ENCODE data around the gene ITPRID2. TPM values are rescaled to one million over a fixed set of nuclear protein-coding genes. Genes with fewer than 3 reads are reported as not detected.

Gene ITPRID2
- total RNA-seq, 2 donors from 2014 or later = 141 to 323 TPM

GRCh38 chr2:181848261-181848886, 43.2 kb upstream of the ITPRID2 start:
- Histone ChIP-seq H3K27me3 (no peaks in the 10 kb centered on the region), H3K36me3 (no peaks in the 10 kb centered on the region), H3K4me3 (no peak overlapping the region), H3K4me1 (no peaks in the 10 kb centered on the region), H3K9ac (ENCODE audit: low read depth in 2 of 2, low read length in 2 of 2) (no peak overlapping the region), H3K27ac (no peak overlapping the region), H3K9me3 (no peaks in the 10 kb centered on the region)
- intact Hi-C loops (cut with DNase I) = no loop called here
- DNase-seq = no peak
- TF ChIP-seq, protein P1, sequence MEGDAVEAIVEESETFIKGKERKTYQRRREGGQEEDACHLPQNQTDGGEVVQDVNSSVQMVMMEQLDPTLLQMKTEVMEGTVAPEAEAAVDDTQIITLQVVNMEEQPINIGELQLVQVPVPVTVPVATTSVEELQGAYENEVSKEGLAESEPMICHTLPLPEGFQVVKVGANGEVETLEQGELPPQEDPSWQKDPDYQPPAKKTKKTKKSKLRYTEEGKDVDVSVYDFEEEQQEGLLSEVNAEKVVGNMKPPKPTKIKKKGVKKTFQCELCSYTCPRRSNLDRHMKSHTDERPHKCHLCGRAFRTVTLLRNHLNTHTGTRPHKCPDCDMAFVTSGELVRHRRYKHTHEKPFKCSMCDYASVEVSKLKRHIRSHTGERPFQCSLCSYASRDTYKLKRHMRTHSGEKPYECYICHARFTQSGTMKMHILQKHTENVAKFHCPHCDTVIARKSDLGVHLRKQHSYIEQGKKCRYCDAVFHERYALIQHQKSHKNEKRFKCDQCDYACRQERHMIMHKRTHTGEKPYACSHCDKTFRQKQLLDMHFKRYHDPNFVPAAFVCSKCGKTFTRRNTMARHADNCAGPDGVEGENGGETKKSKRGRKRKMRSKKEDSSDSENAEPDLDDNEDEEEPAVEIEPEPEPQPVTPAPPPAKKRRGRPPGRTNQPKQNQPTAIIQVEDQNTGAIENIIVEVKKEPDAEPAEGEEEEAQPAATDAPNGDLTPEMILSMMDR (IDR thresholded peaks at IDR 0.05) = no peak

DNA sequence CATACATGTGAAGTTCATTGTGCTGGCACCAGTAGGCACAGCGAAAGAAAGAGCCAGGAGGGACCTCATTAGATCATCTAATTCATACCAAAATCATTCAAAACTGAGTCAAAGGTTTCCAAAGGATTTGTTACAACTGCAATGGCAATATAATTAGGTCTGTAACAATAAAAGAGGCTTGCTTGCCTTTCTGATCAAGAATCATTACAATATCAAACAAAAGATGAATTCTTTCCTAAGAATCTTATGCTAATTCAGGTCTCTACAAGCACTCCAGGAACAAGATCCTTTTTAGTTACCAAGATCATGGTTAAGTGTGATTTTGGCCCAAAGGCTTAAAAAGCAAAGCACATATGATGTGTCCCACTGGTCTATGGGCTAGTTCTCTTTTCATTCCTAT, 41.9 kb upstream of the ITPRID2 start:
- H3K36me3 ChIP-seq = no peaks in the 10 kb centered on the region
- H3K9ac ChIP-seq (ENCODE audit: low read depth in 2 of 2, low read length in 2 of 2) = no peak overlapping the region
- no peak overlapping the region for H3K4me3 ChIP-seq
- H3K27me3 ChIP-seq = no peaks in the 10 kb centered on the region
- no peak for DNase-seq
- intact Hi-C loops (cut with DNase I) = no loop called here
- no peaks in the 10 kb centered on the region for H3K9me3 ChIP-seq
- H3K4me1 ChIP-seq = no peaks in the 10 kb centered on the region
- no peak overlapping the region for H3K27ac ChIP-seq
- TF ChIP-seq, protein P1 (IDR thresholded peaks at IDR 0.05) = no peak

- intact Hi-C loops (cut with DNase I) = no loop called here
- no peak overlapping the region for H3K9ac ChIP-seq (ENCODE audit: low read depth in 2 of 2, low read length in 2 of 2)
- TF ChIP-seq, protein P1 (IDR thresholded peaks at IDR 0.05) = no peak
- no peaks in the 10 kb centered on the region for H3K36me3 ChIP-seq
- no peak for DNase-seq
- no peak overlapping the region for H3K27ac ChIP-seq
- H3K9me3 ChIP-seq = no peaks in the 10 kb centered on the region
- H3K4me1 ChIP-seq = no peaks in the 10 kb centered on the region
- no peak overlapping the region for H3K4me3 ChIP-seq
- H3K27me3 ChIP-seq = no peaks in the 10 kb centered on the region
Measured at GRCh38 chr2:181850936-181851560, 40.5 kb upstream of the ITPRID2 start.

- intact Hi-C loops (cut with DNase I) = no loop called here
- H3K9ac ChIP-seq (ENCODE audit: low read depth in 2 of 2, low read length in 2 of 2) = no peak overlapping the region
- no peaks in the 10 kb centered on the region for H3K27me3 ChIP-seq
- TF ChIP-seq, protein P1 (IDR thresholded peaks at IDR 0.05) = no peak
- no peaks in the 10 kb centered on the region for H3K9me3 ChIP-seq
- no peak for DNase-seq
- no peaks in the 10 kb centered on the region for H3K4me1 ChIP-seq
- no peak overlapping the region for H3K27ac ChIP-seq
- H3K36me3 ChIP-seq = no peaks in the 10 kb centered on the region
- no peak overlapping the region for H3K4me3 ChIP-seq
Measured at GRCh38 chr2:181851726-181852125, 39.8 kb upstream of the ITPRID2 start.

DNA sequence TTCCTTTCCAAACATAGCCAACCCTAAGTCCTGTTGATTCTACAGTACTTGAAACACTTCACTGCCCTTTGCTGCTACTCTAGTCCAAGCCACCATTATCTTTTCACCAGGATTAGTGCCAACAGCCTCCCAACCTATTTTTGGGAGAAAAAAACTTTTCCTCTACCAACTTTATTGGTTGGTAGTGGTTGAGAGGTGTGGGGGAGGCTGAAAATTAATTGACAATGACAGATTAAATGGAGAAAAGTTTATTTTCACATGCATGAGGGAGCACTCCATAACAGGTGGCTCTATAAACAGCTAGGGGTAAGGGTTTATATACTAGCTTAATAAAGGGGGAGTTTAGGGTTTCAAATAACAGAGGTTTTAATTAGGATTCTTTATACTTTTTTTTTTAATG, 37.8 kb upstream of the ITPRID2 start:
- H3K4me1 ChIP-seq = no peaks in the 10 kb centered on the region
- H3K27me3 ChIP-seq = no peaks in the 10 kb centered on the region
- H3K9me3 ChIP-seq = no peaks in the 10 kb centered on the region
- H3K9ac ChIP-seq (ENCODE audit: low read depth in 2 of 2, low read length in 2 of 2) = no peak overlapping the region
- H3K36me3 ChIP-seq = no peaks in the 10 kb centered on the region
- no peak overlapping the region for H3K27ac ChIP-seq
- DNase-seq = no peak
- H3K4me3 ChIP-seq = no peak overlapping the region
- intact Hi-C loops (cut with DNase I) = no loop called here
- TF ChIP-seq, protein P1 (IDR thresholded peaks at IDR 0.05) = no peak
